Eye (tissue), 1 donor: Measurements from ENCODE around the gene RB1.

Experiments used
- DNase-seq: peaks from one replicate; pipeline ENCODE4 v3.0.0-alpha.2; 2015

Gene RB1

DNA sequence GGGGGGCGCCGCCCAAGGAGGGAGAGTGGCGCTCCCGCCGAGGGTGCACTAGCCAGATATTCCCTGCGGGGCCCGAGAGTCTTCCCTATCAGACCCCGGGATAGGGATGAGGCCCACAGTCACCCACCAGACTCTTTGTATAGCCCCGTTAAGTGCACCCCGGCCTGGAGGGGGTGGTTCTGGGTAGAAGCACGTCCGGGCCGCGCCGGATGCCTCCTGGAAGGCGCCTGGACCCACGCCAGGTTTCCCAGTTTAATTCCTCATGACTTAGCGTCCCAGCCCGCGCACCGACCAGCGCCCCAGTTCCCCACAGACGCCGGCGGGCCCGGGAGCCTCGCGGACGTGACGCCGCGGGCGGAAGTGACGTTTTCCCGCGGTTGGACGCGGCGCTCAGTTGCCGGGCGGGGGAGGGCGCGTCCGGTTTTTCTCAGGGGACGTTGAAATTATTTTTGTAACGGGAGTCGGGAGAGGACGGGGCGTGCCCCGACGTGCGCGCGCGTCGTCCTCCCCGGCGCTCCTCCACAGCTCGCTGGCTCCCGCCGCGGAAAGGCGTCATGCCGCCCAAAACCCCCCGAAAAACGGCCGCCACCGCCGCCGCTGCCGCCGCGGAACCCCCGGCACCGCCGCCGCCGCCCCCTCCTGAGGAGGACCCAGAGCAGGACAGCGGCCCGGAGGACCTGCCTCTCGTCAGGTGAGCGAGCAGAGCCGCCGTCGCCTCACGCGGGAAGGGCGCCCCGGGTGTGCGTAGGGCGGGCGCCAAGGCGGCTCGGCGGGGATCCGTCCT is at the start of gene RB1:
TSS of gene RB1 (plus strand) at position 393 of the 784 bp plus-strand sequence. CDS start at position 555, 162 bp downstream.
- DNase-seq = peak; percentile 96

DNA sequence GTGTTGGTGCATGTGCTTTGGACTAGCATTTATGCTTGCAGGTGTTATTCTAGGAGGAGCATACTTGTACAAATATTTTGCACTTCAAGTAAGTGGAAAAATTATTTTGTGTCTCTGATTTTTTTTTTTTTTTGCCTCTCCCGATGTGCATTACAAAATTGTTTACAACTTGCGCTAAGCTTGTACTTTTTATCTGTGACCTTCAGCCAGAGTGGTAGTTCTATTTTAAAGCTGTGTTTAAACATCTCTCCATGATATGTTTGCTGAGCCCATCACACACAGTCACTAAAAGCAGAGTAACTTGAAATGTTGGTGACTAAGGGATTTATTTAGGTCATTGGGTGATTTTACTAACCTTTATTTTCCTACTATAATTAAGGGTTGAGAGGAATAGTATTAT is 49.7 kb upstream of the RB1 start:
- DNase-seq = no peak

DNA sequence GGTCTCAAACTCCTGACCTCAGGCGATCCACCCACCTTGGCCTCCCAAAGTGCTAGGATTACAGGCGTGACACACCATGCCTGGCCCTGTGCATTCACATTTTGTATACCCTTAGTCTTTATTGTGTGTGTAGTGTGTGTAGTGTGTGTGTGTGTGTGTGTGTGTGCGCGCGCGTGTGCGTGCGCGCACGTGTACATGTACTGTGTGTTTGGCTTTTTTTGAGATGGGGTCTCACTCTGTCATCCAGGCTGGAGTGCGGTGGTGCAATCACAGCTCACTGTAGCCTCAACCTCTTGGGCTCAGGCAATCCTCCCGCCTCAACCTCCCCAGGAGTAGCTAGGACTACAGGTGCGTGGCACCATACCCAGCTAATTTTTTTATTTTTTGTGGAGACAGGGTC is 48.5 kb upstream of the RB1 start:
- DNase-seq = no peak

GRCh38 chr13:48255954-48256353 is 47.6 kb upstream of the RB1 start:
- DNase-seq = no peak

DNA sequence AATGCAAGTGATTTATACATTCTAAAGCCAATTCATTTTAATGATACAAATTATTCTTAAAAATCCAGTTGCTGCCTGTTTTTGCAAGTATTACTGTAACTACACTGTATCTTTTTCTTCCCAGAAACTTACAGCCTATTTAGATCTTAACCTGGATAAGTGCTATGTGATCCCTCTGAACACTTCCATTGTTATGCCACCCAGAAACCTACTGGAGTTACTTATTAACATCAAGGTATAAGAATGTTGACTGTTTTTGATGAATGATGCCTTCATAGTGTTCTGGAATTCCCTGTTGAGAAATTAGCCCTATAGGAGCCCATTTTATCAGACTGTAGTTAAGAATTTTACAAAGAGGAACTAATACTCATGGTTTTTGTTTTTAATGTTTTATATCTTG is 45.5 kb upstream of the RB1 start:
- DNase-seq = no peak

GRCh38 chr13:48258430-48258829 is 45.1 kb upstream of the RB1 start:
- DNase-seq = no peak

DNA sequence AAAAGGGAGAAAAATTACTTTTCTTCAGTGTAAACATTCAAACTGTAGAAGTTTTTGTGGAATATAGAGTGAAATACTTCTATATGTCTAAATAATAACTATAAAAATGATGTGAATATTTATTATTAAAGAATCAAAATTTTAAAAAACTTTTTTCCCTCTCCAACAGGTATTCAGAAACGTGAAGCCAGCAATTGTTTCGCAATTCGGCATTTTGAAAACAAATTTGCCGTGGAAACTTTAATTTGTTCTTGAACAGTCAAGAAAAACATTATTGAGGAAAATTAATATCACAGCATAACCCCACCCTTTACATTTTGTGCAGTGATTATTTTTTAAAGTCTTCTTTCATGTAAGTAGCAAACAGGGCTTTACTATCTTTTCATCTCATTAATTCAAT is 42.6 kb upstream of the RB1 start:
- DNase-seq = no peak

DNA sequence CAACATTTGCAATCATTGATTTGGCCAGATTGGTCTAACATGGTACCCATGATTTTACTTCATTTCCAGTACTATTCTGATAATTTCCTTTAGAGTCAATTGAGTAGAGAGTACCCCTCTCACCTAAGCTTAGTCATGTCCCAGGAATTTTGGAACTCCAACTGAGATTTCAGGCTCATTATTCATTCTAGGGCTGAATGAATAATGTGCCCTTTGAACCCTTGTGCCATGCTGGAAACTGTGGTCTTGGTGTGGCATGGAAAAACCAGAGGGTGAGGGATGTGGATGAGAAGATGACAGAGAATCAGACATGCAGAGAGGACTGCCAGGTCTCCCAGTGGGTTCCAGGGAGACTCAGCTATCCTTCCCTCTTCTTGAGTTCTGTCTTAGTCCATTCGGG is 40.4 kb upstream of the RB1 start:
- no peak for DNase-seq

GRCh38 chr13:48264058-48264457 is 39.5 kb upstream of the RB1 start:
- DNase-seq = no peak

- no peak for DNase-seq
Observed at GRCh38 chr13:48265217-48265815, 38.2 kb upstream of the RB1 start.

DNA sequence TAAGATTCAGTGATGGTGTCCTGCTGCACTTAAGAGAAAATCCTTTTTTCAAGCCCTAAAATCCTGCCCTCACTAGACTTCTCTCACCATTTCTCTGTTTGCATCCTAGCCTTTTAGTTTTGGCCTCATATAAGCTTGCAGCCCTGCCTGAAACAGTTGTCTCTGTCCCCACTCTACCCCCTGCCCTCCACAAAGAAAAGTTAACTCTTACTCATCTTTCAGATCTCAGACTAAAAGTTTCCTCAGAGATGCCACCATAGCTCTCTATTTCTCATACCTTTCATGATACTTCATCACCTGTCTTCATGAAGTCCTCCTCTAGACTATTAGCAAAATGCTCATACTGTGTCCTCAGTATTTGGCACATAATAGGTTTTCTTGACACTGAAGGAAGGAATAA is 37.4 kb upstream of the RB1 start:
- no peak for DNase-seq

DNA sequence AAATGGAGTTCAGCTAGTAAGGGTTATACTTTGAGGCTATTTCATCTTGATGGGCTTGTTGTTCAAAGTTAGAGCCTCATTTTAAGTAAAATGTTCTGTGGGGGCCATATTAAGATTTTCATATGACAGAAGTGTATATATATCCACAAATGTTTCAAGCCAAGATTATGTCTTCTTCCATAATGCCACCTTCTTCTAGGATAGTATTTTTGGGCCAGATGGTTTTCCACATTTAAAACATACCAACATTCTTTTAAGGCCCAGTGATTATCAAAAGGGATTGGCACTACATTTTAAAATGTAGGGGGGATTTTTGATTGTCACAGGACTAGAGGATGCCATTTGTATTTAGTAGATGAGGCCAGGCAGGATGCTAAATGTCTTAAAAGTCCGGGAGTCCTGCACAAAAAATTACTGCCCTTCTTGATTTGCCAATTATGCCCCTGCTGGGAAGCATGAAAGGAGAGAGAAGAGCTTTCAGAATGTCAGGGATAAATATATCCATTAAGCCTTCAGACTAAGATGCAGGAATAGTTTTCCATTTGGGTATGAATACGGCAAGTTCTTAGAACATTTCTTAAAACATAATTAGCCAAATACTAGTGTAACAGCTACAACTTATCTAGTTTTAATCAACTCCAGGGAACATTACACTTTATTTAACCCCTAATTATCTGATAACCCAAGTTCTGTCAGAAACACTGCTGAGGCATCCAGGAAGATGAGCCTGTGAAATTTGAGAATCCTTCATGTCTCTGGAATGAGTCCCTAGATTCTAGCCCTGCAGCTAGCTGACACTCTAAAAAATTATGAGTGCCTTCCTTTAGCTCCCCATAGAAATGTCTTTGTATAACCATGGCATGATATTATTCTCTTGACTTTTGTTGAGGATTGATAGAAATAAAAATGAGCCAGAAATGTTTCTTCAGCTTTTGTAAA is 36.6 kb upstream of the RB1 start:
- no peak for DNase-seq

DNA sequence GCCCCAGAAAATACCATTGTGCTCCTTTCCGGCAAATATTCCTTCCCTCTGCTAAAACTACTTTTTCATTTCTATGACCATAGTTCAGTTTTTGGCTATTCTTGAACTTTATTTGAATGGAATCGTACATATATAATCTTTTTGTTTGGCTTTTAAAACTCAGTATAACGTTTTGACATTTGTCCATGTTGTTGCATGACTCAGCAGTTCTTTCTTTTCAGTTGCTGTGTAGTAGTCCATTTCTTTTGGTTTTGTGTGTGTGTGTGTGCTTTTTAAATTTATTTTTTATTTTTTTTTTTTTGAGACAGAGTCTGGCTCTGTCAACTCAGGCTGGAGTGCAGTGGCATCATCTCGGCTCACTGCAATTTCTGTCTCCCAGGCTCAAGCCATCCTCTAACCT is 35.5 kb upstream of the RB1 start:
- no peak for DNase-seq

GRCh38 chr13:48273346-48273745 is 30.2 kb upstream of the RB1 start:
- DNase-seq = no peak

DNA sequence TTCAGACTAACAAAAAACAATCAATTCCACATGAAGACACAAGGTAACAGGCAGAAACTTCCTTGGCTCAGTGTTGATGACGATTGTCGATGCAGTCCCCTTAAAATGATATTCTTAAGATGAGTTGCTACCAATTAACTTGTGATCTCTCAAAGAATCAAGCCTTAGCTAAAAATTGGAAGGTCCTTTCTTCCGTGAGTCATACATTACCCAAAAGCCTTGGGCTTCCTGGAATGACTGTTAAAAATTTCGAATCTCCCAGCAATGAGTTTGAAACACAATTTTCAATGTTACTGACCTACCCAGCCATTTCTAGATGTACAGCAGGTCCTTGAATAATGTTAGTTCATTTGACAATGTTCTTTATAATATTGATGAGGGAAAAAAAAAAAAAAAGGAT is 28.0 kb upstream of the RB1 start:
- DNase-seq = no peak

DNA sequence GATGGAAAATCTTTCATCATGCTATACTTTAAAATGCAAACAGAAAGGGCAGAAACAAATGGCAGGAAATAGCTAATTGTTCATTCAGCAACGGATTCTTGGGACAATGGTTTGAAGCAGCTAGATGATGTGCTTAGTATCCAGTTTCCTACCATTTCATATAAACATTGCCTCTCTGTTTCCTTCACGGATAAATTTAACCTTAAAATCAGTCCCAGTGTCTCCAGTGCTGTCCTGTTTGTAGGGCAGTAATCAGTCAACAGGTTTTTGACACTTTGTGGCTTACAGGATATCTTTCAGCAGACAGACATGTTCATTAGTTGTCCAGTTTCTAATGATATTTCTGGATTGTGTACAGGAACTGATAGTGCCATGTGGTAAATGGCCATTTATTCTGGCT is 24.7 kb upstream of the RB1 start:
- DNase-seq = no peak

DNA sequence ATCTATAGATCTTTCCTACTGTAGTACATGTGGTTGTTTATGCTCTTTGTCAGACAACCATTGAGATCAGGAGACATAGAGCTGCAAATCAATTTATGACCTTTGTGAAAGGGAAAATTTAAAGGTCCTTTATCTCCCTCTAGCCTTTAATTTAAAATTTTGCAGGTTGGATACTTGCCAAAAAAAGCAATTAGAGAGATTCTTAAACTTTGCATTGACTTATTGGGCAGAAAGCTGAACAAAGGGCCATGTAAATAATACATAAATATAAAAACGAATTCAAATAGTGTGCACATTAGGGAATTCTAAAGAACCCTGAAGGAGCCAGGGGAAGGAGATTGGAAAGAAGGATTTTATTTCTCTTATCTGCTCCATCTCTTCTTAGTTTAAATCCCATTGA is 22.0 kb upstream of the RB1 start:
- DNase-seq = no peak

DNA sequence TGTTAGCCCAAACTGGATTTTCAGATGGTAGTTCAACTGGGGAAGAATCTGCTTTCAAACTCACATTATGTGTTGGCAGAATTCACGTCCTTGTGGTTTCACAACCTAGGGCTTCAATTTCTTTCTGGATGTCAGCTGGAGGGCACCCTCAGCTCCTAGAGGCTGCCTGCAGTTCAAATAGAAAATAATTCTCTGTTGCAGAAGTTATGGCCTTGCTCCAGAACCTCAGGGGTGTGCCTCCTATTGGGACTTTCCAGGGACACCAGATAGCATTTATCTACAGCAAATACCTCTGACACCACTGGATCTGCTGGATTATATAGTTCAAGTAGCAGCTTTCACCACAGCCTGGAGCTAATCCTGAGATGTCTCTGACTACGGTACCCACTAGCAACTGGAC is 11.8 kb upstream of the RB1 start:
- no peak for DNase-seq

- no peak for DNase-seq
Observed at GRCh38 chr13:48292650-48293049, 10.9 kb upstream of the RB1 start.

DNA sequence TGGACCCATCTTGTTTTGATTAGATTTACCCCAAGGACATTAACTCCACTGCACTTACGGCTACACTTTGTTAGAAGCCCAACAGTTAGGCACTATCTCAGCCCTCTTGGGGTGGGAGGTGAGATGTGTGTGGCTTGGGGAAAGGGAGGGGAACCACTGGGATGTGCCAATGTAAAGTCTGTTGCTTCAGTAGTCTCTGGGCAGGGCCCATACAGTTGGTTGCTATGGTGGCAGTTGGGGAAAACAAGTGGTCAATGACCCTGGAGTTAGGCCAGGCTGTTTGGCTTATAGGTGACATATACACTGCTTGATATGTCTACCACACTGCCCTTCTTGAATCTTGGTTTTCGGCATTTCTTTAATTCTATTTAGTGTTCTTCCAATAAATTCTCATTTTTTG is 8.9 kb upstream of the RB1 start:
- no peak for DNase-seq

DNA sequence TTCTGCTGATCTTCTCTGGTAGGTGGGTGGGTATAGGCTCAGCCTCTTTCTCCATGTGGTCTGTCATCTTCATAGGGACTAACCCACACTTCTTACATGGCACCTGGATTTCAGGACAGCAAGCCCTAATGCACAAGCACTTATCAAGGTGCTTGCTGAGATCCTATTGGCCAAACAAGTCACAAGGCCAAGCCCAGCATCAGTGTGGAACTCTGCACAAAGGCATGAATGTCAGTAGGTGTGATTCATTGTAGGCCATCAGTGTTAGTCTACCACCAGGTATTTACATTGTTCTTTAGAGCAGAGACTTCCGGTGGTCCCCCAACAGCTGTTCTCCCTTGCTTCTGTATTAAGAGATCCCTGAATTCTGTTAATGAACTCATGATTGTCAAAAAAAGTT is 8.3 kb upstream of the RB1 start:
- no peak for DNase-seq

DNA sequence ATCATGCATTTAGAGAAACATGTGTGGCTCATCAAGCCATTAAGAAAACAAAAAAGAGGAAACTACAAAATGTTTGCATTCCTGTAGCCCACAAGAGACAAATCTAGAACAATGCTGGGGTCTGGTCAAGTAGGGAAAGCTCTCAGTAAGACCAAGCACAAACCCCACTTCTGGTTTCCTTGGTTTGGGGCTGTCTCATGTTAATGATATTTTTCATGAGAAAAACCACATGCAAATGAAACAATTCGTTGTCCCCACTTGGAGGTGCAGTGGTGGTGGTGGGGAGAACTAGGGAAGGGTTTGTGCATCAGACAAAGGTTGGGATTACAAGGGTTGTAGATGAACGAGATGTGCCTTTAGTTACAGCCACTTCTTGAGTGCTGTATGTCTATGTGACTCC is 7.0 kb upstream of the RB1 start:
- no peak for DNase-seq

DNA sequence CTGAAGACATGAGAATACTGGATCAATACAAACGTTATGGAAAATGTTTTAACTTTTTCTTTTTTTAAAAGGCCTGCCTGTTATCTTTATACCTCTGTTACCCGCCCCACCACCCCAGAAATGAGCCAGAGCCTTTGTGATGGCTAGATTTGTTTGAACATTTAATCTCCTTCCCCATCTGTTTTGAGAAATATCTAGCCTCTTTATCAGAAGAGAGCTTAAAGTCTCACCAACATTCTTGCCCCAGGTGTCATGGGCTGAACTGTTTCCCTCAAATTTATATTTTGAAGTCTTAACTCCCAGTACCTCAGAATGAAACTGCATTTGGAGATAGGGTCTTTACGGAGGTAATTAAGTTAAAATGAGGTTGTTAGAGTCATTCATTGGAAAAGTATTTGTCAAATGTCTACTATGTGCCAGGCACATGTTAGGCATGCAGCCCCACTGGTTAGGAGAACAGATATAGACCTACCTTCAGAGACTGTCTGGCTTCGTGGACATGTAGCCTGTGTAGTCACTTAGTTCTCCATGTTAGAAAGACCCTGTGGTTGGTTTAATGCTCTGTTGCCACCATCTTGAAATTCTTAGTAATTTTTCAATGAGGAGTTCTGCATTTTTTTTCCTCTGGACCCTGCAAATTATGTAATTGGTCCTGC is 6.3 kb upstream of the RB1 start:
- DNase-seq = no peak
